GM21619 (cell line): ENCODE data around the gene TALDO1.

ENCODE experiments used
- ATAC-seq: cut with Tn5 transposase; IDR thresholded peaks from one replicate; pipeline ENCODE4 v1.9.1; 2021; ENCODE audit not compliant: unreplicated experiment

TALDO1 gene

GRCh38 chr11:798093-798713, 50.9 kb downstream of the TALDO1 start, which contains the start of gene SLC25A22:
Gene SLC25A22, minus strand, starts transcription at chr11:798281. Its CDS starts 3,275 bp downstream, at chr11:795006.
- ATAC-seq = peak; percentile 46

DNA sequence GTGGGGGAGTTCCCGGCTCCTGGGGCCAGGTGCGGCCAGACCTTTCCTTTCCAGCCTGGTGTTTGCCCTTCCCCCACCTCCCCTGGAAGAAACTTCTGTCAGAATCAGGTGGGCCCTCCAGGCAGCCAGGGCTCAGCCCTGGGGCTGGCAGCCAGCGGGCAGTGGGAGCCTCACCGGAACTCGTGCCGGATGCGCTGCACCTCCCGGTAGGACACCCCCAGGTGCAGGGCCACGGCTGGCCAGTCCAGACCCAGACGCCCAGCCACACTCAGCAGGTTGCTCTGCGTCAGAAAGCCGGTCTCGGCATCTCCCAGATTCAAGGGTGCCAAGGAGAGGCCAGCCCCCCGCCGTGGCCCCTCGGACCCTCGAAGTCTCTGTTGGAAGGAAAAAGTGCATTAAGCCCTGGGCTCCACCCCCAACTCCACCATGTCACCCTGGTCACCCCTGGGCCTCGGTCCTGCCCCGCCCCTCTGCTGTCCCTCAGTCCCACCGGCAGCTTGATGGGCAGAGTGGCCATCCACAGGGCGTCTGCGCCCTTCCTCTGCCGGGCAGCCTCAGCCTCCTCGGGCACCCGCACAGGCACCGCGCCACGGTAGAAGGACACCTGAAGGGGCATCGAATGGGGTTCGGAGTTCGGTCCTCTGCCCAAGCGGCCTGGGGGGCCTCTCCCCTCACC, 52.5 kb downstream of the TALDO1 start:
- ATAC-seq = no peak

DNA sequence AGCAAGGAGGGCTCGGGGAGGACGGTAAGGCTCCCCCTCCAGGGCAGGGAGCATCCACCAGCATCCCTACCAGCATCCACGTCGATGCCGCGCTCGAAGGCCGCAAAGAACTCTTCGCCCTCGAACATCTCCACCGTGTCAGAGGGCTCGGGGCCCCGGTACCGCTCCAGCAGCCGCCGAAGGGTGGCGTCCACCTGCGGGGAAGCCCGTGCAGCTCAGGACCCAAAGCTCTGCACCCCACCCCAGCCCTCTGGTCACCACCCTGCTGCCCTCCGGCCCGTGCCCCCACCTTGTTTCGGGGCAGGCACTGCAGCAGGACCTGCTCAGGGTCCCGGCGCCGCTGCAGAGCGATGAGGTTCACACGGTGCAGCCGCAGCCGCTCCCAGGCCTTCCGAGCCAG, 53.2 kb downstream of the TALDO1 start:
- ATAC-seq = no peak

- ATAC-seq = no peak
Measured at GRCh38 chr11:801097-801780, 54.0 kb downstream of the TALDO1 start.

- no peak for ATAC-seq
Measured at GRCh38 chr11:802018-802617, 54.9 kb downstream of the TALDO1 start.

GRCh38 chr11:802693-803466, 55.6 kb downstream of the TALDO1 start:
- no peak for ATAC-seq

DNA sequence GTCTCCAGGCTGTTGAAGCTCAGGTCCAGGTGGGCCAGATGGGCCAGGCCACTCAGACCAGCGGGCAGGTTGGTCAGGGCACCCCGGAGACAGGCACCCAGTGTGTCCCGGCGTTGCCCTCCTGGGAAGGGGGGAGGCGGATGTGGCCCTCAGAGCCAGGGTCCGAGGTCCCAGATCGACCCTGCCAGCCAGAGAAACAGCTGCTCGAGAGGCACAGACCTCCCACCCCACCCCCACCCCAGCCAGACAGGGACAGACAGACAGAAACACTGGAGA, 56.1 kb downstream of the TALDO1 start:
- no peak for ATAC-seq

- no peak for ATAC-seq
Measured at GRCh38 chr11:803770-804598, 56.7 kb downstream of the TALDO1 start.

- no peak for ATAC-seq
Measured at GRCh38 chr11:804599-804964, 57.3 kb downstream of the TALDO1 start.

- no peak for ATAC-seq
Measured at GRCh38 chr11:808427-809286, 61.4 kb downstream of the TALDO1 start.

DNA sequence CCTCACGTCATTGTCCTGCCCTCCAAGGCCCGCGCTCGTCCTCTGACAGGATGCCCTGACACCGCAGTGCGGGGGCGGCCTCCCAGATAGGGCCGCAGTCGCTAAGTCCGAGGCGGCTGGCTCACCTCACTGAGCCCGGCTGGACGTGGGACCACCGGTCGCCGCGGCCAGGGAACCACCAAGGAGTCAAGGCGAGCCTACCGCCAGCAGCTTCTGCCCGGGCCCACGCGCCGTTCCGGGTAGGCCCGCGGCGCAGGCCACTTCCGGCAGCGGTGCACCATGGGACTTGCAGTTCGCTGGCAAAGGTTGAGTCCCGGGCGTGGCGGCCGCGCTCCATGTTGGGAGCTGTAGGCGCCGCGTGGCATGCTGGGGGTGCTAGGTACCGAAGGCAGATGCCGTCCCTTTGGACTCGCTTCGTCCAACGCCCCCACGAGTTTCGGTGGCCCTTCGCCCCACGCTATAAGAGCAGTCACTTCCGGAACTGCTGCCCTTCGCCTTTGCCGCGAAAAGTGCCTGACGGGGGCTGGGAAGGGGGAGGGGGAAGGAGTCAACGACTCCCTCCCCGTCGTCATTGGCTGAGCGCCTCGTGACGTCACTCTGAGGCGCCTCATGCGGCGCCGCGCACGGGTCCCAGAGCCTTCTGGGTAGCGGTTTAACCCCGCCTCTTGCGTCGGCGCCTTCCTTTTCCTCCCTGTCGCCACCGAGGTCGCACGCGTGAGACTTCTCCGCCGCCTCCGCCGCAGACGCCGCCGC, 62.2 kb downstream of the TALDO1 start, which contains the start of gene RPLP2:
Gene RPLP2 (plus strand): TSS at position 681 of the 753 bp plus-strand sequence. CDS start 268 bp downstream, outside the sequence.
- peak; percentile 71 for ATAC-seq

DNA sequence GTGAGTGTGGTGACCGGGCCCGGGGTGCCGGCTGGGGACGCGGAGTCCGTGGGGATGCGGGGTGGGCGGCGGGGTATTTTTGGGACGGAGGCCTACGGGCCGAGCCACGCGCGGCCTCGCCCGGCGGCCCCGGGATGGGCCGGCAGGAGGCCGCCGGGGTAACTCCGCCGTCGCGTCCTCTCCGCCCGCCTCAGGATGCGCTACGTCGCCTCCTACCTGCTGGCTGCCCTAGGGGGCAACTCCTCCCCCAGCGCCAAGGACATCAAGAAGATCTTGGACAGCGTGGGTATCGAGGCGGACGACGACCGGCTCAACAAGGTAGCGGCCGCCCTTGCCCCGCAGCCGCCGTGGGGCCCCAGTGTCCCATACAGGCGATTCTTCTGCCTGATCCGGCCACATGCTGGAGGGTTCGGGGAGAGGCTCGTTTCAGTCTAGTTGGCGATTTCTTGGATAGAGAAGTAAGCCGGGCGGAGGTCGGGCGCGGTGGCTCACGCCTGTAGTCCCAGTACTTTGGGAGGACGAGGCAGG, 62.8 kb downstream of the TALDO1 start:
- peak; percentile 3 for ATAC-seq

- no peak for ATAC-seq
Measured at GRCh38 chr11:811446-812245, 64.4 kb downstream of the TALDO1 start.

DNA sequence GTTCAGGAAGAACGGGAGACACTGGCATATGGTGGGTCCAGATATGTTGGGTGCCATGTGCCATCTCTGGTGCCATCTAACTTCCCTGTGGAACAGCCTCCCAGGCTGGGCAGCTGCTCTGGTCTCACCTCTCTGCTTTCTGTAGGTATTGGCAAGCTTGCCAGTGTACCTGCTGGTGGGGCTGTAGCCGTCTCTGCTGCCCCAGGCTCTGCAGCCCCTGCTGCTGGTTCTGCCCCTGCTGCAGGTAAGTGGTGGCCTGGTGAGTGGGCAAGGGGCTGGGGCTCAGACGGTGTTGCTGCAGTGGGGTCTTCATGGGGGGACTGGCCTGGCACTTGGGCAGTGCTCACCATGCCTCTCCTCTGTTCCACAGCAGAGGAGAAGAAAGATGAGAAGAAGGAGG, 65.1 kb downstream of the TALDO1 start:
- no peak for ATAC-seq

GRCh38 chr11:813072-813455, 65.8 kb downstream of the TALDO1 start:
- no peak for ATAC-seq

- ATAC-seq = no peak
Measured at GRCh38 chr11:813456-814096, 66.3 kb downstream of the TALDO1 start.
